ENCODE results near the gene AMMECR1L.
"Not testable (repeated sequence)": the region's sequence is repeated elsewhere in the genome, so short reads cannot be mapped to it uniquely, and the experiment has no call there.

The AMMECR1L gene

GRCh38 chr2:127829845-127830246, 55.9 kb downstream of the AMMECR1L start:
- DNase-seq, result no peak

- DNase-seq, result not testable (repeated sequence)
Measured at GRCh38 chr2:127826708-127827107, 59.0 kb downstream of the AMMECR1L start.

- DNase-seq, result peak; percentile 13
Measured at GRCh38 chr2:127826047-127826446, 59.7 kb downstream of the AMMECR1L start.

- DNase-seq, result no peak
Measured at GRCh38 chr2:127820080-127820668, 65.6 kb downstream of the AMMECR1L start.

GRCh38 chr2:127818794-127819425, 66.8 kb downstream of the AMMECR1L start:
- DNase-seq, result no peak

GRCh38 chr2:127818241-127818640, 67.5 kb downstream of the AMMECR1L start:
- no peak for DNase-seq

GRCh38 chr2:127814677-127815076, 71.1 kb downstream of the AMMECR1L start:
- DNase-seq, result no peak

- not testable (repeated sequence) for DNase-seq
Measured at GRCh38 chr2:127812441-127812840, 73.3 kb downstream of the AMMECR1L start.

Measured in NCI-H345 (cell line).